ENCODE results near the gene CIB4. TPM values are rescaled to one million over a fixed set of nuclear protein-coding genes. Genes with fewer than 3 reads are reported as not detected.

CIB4 gene
- total and polyA plus RNA-seq, 2 donors from 2014 or later, result not detected

DNA sequence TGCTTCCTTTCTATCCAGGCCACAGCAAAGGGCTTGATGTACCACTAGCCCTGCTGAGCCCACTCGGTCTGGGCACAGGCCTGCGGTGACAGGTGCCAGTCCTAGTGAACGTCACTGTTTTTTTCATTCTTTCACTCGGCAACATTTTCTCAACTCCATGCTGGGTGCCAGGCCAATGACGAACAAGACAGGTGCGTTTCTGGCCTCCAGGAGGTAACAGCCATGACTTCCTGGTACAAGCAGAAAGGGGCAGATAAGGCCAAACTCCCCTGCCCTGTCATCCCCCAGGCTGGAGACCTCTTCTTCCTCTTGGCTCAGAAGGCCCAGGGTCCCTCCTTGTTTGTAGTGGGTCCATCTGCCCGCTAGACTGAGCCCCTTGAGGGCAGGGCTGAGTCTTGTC, 107.5 kb downstream of the CIB4 start:
- H3K36me3 ChIP-seq (ENCODE audit: control insufficient read depth in 2 of 3, insufficient read depth in 3 of 3, low read length in 3 of 3), result no peaks in the 10 kb centered on the region
- H3K27me3 ChIP-seq (ENCODE audit: control insufficient read depth, insufficient read depth, low read length), result no peaks in the 10 kb centered on the region
- TF ChIP-seq, protein P1, sequence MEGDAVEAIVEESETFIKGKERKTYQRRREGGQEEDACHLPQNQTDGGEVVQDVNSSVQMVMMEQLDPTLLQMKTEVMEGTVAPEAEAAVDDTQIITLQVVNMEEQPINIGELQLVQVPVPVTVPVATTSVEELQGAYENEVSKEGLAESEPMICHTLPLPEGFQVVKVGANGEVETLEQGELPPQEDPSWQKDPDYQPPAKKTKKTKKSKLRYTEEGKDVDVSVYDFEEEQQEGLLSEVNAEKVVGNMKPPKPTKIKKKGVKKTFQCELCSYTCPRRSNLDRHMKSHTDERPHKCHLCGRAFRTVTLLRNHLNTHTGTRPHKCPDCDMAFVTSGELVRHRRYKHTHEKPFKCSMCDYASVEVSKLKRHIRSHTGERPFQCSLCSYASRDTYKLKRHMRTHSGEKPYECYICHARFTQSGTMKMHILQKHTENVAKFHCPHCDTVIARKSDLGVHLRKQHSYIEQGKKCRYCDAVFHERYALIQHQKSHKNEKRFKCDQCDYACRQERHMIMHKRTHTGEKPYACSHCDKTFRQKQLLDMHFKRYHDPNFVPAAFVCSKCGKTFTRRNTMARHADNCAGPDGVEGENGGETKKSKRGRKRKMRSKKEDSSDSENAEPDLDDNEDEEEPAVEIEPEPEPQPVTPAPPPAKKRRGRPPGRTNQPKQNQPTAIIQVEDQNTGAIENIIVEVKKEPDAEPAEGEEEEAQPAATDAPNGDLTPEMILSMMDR (IDR thresholded peaks at IDR 0.05; ENCODE audit: borderline replicate concordance, extremely low read depth, insufficient read depth), result no peak
- H3K4me3 ChIP-seq (ENCODE audit: low read length in 3 of 3), result no peak overlapping the region
- no peaks in the 10 kb centered on the region for H3K9me3 ChIP-seq (ENCODE audit: control insufficient read depth in 2 of 3, insufficient read depth in 1 of 3, low read length in 3 of 3)
- no peaks in the 10 kb centered on the region for H3K4me1 ChIP-seq (ENCODE audit: control insufficient read depth in 2 of 3, insufficient read depth in 2 of 3, low read depth in 1 of 3, low read length in 3 of 3)
- H3K27ac ChIP-seq (ENCODE audit: low read depth in 2 of 2, low read length in 2 of 2), result no peak overlapping the region
- FAIRE-seq, result no peak
- H3K9ac ChIP-seq (ENCODE audit: low read length in 3 of 3), result no peak overlapping the region
- DNase-seq, result peak in 2 of 5 donors; percentile 12 to 22
- intact Hi-C loops (cut with DNase I), result no loop called here

DNA sequence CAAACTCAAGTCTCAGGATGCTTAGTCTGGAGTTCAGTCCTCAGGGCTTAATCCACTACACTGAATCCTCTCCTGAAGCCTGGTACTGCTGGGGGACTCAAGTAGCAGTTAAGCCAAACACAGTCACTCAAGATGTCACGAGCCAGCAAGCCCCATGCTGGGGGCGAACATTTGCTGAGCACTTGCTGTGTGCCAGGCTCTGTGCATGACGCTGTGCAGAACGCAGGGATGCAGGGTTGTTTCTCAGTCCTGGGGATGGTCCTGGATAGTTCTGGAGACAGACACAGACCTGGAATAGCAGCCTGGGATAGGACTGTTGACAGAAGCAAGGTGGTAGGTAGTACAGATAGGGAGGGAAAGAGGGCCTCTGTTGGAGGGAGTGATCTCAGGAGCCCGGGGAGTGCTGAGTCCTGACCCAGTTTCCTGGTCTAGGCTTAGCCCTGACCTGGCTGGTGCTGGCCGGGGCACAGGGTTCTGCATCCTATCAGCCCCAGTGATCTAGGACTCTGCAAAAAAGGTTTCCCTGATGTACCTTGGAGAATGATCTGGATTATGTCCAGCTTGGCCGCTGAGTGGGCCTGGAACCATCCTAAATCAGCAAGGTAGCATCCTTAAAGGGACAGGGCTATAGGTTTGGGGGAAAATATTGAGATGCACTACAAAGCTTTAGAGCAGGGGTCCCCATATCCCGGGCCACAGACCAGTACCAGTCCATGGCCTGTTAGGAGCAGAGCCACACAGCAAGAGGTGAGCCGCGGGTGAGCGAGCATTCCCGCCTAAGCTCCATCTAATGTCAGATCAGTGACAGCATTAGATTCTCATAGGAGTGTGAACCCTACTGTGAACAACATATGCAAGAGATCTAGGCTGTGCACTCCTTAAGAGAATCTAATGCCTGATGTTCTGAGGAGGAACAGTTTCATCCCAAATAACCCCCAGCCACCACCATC, 108.6 kb downstream of the CIB4 start:
- H3K4me3 ChIP-seq (ENCODE audit: low read length in 3 of 3), result no peak overlapping the region
- TF ChIP-seq, protein P1 (IDR thresholded peaks at IDR 0.05; ENCODE audit: borderline replicate concordance, extremely low read depth, insufficient read depth), result no peak
- H3K9me3 ChIP-seq (ENCODE audit: control insufficient read depth in 2 of 3, insufficient read depth in 1 of 3, low read length in 3 of 3), result no peaks in the 10 kb centered on the region
- H3K27me3 ChIP-seq (ENCODE audit: control insufficient read depth, insufficient read depth, low read length), result no peaks in the 10 kb centered on the region
- H3K27ac ChIP-seq (ENCODE audit: low read depth in 2 of 2, low read length in 2 of 2), result no peak overlapping the region
- no peaks in the 10 kb centered on the region for H3K4me1 ChIP-seq (ENCODE audit: control insufficient read depth in 2 of 3, insufficient read depth in 2 of 3, low read depth in 1 of 3, low read length in 3 of 3)
- peak in 2 of 5 donors; percentile 14 to 46 for DNase-seq
- no peaks in the 10 kb centered on the region for H3K36me3 ChIP-seq (ENCODE audit: control insufficient read depth in 2 of 3, insufficient read depth in 3 of 3, low read length in 3 of 3)
- intact Hi-C loops (cut with DNase I), result no loop called here
- no peak overlapping the region for H3K9ac ChIP-seq (ENCODE audit: low read length in 3 of 3)
- no peak for FAIRE-seq

Other genes with a start within 250 kb of the CIB4 start
- 0.76 TPM for gene DRC1, start 239.4 kb downstream of the CIB4 start, total RNA-seq
- not detected for gene DRC1, start 239.4 kb downstream of the CIB4 start, polyA plus RNA-seq (ENCODE audit: insufficient read depth, low read depth, low replicate concordance)
- 0.16 TPM for gene OTOF, start 163.2 kb downstream of the CIB4 start, total RNA-seq
- not detected for gene OTOF, start 163.2 kb downstream of the CIB4 start, polyA plus RNA-seq (ENCODE audit: insufficient read depth, low read depth, low replicate concordance)
- gene KCNK3, start 51.4 kb upstream of the CIB4 start, total RNA-seq, result 8.1 TPM
- 2.1 TPM for gene KCNK3, start 51.4 kb upstream of the CIB4 start, polyA plus RNA-seq (ENCODE audit: insufficient read depth, low read depth, low replicate concordance)
- gene SLC35F6, start 122.9 kb upstream of the CIB4 start, total RNA-seq, result 63.7 TPM
- gene SLC35F6, start 122.9 kb upstream of the CIB4 start, polyA plus RNA-seq (ENCODE audit: insufficient read depth, low read depth, low replicate concordance), result 43.1 TPM
- gene CENPA, start 144.7 kb upstream of the CIB4 start, total RNA-seq, result 0.63 TPM
- gene CENPA, start 144.7 kb upstream of the CIB4 start, polyA plus RNA-seq (ENCODE audit: insufficient read depth, low read depth, low replicate concordance), result not detected
- gene DPYSL5, start 206.8 kb upstream of the CIB4 start, total RNA-seq, result not detected
- not detected for gene DPYSL5, start 206.8 kb upstream of the CIB4 start, polyA plus RNA-seq (ENCODE audit: insufficient read depth, low read depth, low replicate concordance)